ENCODE results near the gene VWC2L. TPM values are rescaled to one million over a fixed set of nuclear protein-coding genes. Genes with fewer than 3 reads are reported as not detected.

The VWC2L gene
- total RNA-seq, 4 donors from 2014 or later, result 0.32 TPM; not detected in 3

GRCh38 chr2:214507032-214507431 is 96.2 kb downstream of the VWC2L start:
- in situ Hi-C loops (cut with MboI; ENCODE audit: low pct_ligation_motif_present in 1 of 4, low pct_unique_long_range_greater_than_20kb in 1 of 4, low sequenced_read_pairs in 3 of 4), result no loop called here
- H3K4me3 ChIP-seq, result no peak overlapping the region
- no peaks in the 10 kb centered on the region for H3K4me1 ChIP-seq
- H3K9me3 ChIP-seq, result no peaks in the 10 kb centered on the region
- intact Hi-C loops (cut with DNase I; ENCODE audit: low total_unique reads), result no loop called here
- H3K36me3 ChIP-seq, result no peaks in the 10 kb centered on the region
- H3K27ac ChIP-seq, result no peak overlapping the region
- DNase-seq, result no peak
- TF ChIP-seq POLR2A (IDR thresholded peaks at IDR 0.05) (no peak), POLR2AphosphoS5 (IDR thresholded peaks at IDR 0.05) (no peak), EP300 (IDR thresholded peaks at IDR 0.05; ENCODE audit: low read depth) (no peak)
- TF ChIP-seq, protein P1, sequence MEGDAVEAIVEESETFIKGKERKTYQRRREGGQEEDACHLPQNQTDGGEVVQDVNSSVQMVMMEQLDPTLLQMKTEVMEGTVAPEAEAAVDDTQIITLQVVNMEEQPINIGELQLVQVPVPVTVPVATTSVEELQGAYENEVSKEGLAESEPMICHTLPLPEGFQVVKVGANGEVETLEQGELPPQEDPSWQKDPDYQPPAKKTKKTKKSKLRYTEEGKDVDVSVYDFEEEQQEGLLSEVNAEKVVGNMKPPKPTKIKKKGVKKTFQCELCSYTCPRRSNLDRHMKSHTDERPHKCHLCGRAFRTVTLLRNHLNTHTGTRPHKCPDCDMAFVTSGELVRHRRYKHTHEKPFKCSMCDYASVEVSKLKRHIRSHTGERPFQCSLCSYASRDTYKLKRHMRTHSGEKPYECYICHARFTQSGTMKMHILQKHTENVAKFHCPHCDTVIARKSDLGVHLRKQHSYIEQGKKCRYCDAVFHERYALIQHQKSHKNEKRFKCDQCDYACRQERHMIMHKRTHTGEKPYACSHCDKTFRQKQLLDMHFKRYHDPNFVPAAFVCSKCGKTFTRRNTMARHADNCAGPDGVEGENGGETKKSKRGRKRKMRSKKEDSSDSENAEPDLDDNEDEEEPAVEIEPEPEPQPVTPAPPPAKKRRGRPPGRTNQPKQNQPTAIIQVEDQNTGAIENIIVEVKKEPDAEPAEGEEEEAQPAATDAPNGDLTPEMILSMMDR (IDR thresholded peaks at IDR 0.05), result no peak
- H3K27me3 ChIP-seq, result no peaks in the 10 kb centered on the region

DNA sequence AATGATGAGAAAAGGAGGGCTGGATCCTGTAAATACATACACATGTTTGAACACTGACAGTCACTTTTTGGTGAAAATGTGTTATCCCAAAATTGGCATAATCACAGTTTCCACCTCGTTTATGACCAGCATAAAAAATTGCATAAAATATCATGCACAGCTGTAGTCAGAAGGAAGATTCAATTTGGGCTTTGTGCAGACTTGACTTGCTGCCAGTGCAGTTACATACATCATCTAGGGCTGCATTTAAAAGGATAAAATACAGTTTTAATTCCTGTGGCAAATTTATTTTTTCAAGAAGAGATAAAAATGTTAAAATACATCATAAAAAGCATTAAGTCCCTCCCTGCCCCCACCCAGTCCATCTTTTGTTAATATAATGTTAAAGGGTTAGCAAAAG is 103.8 kb downstream of the VWC2L start:
- DNase-seq, result no peak
- intact Hi-C loops (cut with DNase I; ENCODE audit: low total_unique reads), result no loop called here
- in situ Hi-C loops (cut with MboI; ENCODE audit: low pct_ligation_motif_present in 1 of 4, low pct_unique_long_range_greater_than_20kb in 1 of 4, low sequenced_read_pairs in 3 of 4), result no loop called here
- H3K27ac ChIP-seq, result no peak overlapping the region
- H3K27me3 ChIP-seq, result no peaks in the 10 kb centered on the region
- H3K4me1 ChIP-seq, result no peaks in the 10 kb centered on the region
- TF ChIP-seq, protein P1 (IDR thresholded peaks at IDR 0.05), result no peak
- TF ChIP-seq POLR2A (IDR thresholded peaks at IDR 0.05), result no peak
- TF ChIP-seq EP300 (IDR thresholded peaks at IDR 0.05; ENCODE audit: low read depth), result no peak
- no peak for TF ChIP-seq POLR2AphosphoS5 (IDR thresholded peaks at IDR 0.05)
- H3K9me3 ChIP-seq, result no peaks in the 10 kb centered on the region
- no peaks in the 10 kb centered on the region for H3K36me3 ChIP-seq
- no peak overlapping the region for H3K4me3 ChIP-seq
- 9 to 17% methylated on average over 1 of the region's 1 CpG for WGBS, 2 donors (ENCODE audit: low coverage in 1 of 2)

DNA sequence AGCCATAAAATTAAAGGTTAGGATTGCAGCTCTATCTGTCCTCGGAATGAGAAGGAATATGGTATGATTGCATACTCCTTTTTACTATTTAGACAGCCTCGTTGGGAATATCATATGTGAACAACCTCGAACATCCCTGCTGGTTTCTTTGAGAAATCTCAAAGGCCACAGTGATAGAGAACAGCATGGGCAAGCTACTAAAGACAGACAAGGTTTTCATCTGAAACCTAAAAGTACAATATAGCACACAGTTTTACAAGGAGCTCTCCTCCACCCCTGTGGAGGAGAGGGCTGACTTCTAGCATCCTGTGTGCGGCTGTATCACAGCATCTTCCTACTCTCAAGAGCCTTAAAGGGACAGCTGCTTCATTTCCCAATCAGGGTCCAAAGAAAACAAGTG is 104.3 kb downstream of the VWC2L start:
- no peak for DNase-seq
- no peak overlapping the region for H3K4me3 ChIP-seq
- H3K9me3 ChIP-seq, result no peaks in the 10 kb centered on the region
- H3K27ac ChIP-seq, result no peak overlapping the region
- in situ Hi-C loops (cut with MboI; ENCODE audit: low pct_ligation_motif_present in 1 of 4, low pct_unique_long_range_greater_than_20kb in 1 of 4, low sequenced_read_pairs in 3 of 4), result no loop called here
- H3K36me3 ChIP-seq, result no peaks in the 10 kb centered on the region
- intact Hi-C loops (cut with DNase I; ENCODE audit: low total_unique reads), result no loop called here
- 42 to 44% methylated on average over 4 of the region's 4 CpGs for WGBS, 2 donors (ENCODE audit: low coverage in 1 of 2)
- TF ChIP-seq POLR2AphosphoS5 (IDR thresholded peaks at IDR 0.05), result no peak
- TF ChIP-seq, protein P1 (IDR thresholded peaks at IDR 0.05), result no peak
- no peak for TF ChIP-seq POLR2A (IDR thresholded peaks at IDR 0.05)
- H3K4me1 ChIP-seq, result no peaks in the 10 kb centered on the region
- no peaks in the 10 kb centered on the region for H3K27me3 ChIP-seq

- H3K27me3 ChIP-seq, result no peaks in the 10 kb centered on the region
- in situ Hi-C loops (cut with MboI; ENCODE audit: low pct_ligation_motif_present in 1 of 4, low pct_unique_long_range_greater_than_20kb in 1 of 4, low sequenced_read_pairs in 3 of 4), result no loop called here
- intact Hi-C loops (cut with DNase I; ENCODE audit: low total_unique reads), result no loop called here
- 85 to 94% methylated on average over 4 to 5 of the region's 5 CpGs for WGBS, 2 donors (ENCODE audit: low coverage in 1 of 2)
- no peaks in the 10 kb centered on the region for H3K4me1 ChIP-seq
- H3K27ac ChIP-seq, result no peak overlapping the region
- no peak overlapping the region for H3K4me3 ChIP-seq
- H3K9me3 ChIP-seq, result no peaks in the 10 kb centered on the region
- no peaks in the 10 kb centered on the region for H3K36me3 ChIP-seq
- DNase-seq, result no peak
- TF ChIP-seq EP300 (IDR thresholded peaks at IDR 0.05; ENCODE audit: low read depth) (no peak), POLR2AphosphoS5 (IDR thresholded peaks at IDR 0.05) (no peak), POLR2A (IDR thresholded peaks at IDR 0.05) (no peak)
- TF ChIP-seq, protein P1 (IDR thresholded peaks at IDR 0.05), result no peak
Observed at GRCh38 chr2:214519258-214519818, 108.5 kb downstream of the VWC2L start.

All from transverse colon (tissue), 4 donors.